Naive B cell (primary cell): Measurements from ENCODE around the gene SPINT1. TPM values are rescaled to one million over a fixed set of nuclear protein-coding genes. Genes with fewer than 3 reads are reported as not detected.
A peak's percentile ranks its signal among the peaks of the same experiment; 100 is the strongest.
"Not testable (repeated sequence)": the region's sequence is repeated elsewhere in the genome, so short reads cannot be mapped to it uniquely, and the experiment has no call there.

ENCODE experiments used
- ATAC-seq, 2 donors: fragments of 150-1000 bp; cut with Tn5 transposase; 2 replicates each; pipeline ENCODE4 v1.10.0; 2021; ENCODE audit warnings: low read depth in 2 of 2, mild to moderate bottlenecking in 2 of 2, moderate library complexity in 2 of 2
- DNase-seq: peaks from one replicate; pipeline ENCODE4 v3.0.0; 2022
- H3K27ac Mint-ChIP-seq, 6 donors: one replicate each; pipeline ENCODE4 v1.8.0; 2020 to 2022; ENCODE audit warnings: mild to moderate bottlenecking in 6 of 6, mixed read lengths in 6 of 6, moderate library complexity in 5 of 6, inconsistent platforms in 2 of 6
- H3K27me3 Mint-ChIP-seq, 3 donors: one replicate each; pipeline ENCODE4 v1.8.0; 2021 to 2022; ENCODE audit warnings: mixed read lengths in 3 of 3, mild to moderate bottlenecking in 1 of 3
- H3K36me3 Mint-ChIP-seq, 2 donors: one replicate each; pipeline ENCODE4 v1.8.0; 2020 to 2022; ENCODE audit warnings: mixed read lengths in 2 of 2, inconsistent platforms in 1 of 2, mild to moderate bottlenecking in 1 of 2
- H3K4me1 Mint-ChIP-seq, 3 donors: one replicate each; pipeline ENCODE4 v1.8.0; 2020 to 2022; ENCODE audit warnings: mixed read lengths in 3 of 3, inconsistent platforms in 1 of 3, mild to moderate bottlenecking in 1 of 3, moderate library complexity in 1 of 3
- H3K4me3 Mint-ChIP-seq, 8 donors: one replicate each; pipeline ENCODE4 v1.8.0; 2020 to 2022; ENCODE audit warnings: mild to moderate bottlenecking in 8 of 8, mixed read lengths in 8 of 8, moderate library complexity in 8 of 8, inconsistent platforms in 2 of 8
- H3K9me3 Mint-ChIP-seq, 7 donors: one replicate each; pipeline ENCODE4 v1.8.0; 2020 to 2022; ENCODE audit warnings: mixed read lengths in 7 of 7, mild to moderate bottlenecking in 5 of 7, inconsistent platforms in 2 of 7, moderate library complexity in 1 of 7
- polyA plus RNA-seq, 6 donors: library from polyadenylated mRNA; unstranded; fragments of 300-500 nt; fragmentation: Illumina TruSeq; gene quantifications; one replicate each; pipeline ENCODE4 v1.2.3, GENCODE V29; 2021; ENCODE audit warnings: low read depth in 6 of 6

SPINT1 gene
- polyA plus RNA-seq, 6 donors from 2014 or later, result 3.8 to 7.0 (median 5.4) TPM

DNA sequence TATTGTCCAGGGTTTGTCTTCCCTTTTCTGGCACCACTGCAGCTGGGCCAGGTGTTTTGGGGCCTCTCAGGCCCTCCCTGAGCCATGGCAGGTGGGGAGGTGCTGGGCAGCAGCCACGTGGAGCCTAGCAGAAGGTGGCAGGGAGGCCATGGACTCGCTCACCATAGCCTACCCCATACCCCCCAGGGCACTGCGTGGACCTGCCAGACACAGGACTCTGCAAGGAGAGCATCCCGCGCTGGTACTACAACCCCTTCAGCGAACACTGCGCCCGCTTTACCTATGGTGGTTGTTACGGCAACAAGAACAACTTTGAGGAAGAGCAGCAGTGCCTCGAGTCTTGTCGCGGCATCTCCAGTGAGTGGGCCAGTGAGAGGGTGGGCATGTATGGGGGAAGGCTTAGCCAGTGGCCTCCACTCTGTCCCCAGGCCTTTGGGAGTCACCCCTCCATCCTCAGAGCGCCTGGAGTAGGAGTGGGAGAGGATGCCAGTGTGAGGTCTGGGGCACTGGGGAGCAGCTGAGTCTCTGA lies 11.9 kb downstream of the SPINT1 start:
- no peak overlapping the region for H3K4me3 Mint-ChIP-seq
- no peak for ATAC-seq
- H3K27ac Mint-ChIP-seq, result no peak overlapping the region
- DNase-seq, result no peak
- H3K9me3 Mint-ChIP-seq, result no peaks in the 10 kb centered on the region
- H3K4me1 Mint-ChIP-seq, result peaks cover 11 to 17% (median 15%) of the 10 kb centered on the region in 3 donors
- H3K36me3 Mint-ChIP-seq, result peaks cover 4 to 7% of the 10 kb centered on the region in 2 donors
- no peaks in the 10 kb centered on the region for H3K27me3 Mint-ChIP-seq

DNA sequence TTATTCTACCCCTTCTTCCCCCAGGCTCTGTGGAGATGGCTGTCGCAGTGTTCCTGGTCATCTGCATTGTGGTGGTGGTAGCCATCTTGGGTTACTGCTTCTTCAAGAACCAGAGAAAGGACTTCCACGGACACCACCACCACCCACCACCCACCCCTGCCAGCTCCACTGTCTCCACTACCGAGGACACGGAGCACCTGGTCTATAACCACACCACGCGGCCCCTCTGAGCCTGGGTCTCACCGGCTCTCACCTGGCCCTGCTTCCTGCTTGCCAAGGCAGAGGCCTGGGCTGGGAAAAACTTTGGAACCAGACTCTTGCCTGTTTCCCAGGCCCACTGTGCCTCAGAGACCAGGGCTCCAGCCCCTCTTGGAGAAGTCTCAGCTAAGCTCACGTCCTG lies 12.9 kb downstream of the SPINT1 start:
- Mint-ChIP-seq H3K27ac (no peak overlapping the region), H3K4me3 (no peak overlapping the region), H3K27me3 (no peaks in the 10 kb centered on the region), H3K36me3 (peaks cover under 1 to 4% of the 10 kb centered on the region in 2 donors), H3K9me3 (no peaks in the 10 kb centered on the region), H3K4me1 (peaks cover 11 to 17% (median 12%) of the 10 kb centered on the region in 3 donors)
- ATAC-seq (no peak), DNase-seq (no peak)

DNA sequence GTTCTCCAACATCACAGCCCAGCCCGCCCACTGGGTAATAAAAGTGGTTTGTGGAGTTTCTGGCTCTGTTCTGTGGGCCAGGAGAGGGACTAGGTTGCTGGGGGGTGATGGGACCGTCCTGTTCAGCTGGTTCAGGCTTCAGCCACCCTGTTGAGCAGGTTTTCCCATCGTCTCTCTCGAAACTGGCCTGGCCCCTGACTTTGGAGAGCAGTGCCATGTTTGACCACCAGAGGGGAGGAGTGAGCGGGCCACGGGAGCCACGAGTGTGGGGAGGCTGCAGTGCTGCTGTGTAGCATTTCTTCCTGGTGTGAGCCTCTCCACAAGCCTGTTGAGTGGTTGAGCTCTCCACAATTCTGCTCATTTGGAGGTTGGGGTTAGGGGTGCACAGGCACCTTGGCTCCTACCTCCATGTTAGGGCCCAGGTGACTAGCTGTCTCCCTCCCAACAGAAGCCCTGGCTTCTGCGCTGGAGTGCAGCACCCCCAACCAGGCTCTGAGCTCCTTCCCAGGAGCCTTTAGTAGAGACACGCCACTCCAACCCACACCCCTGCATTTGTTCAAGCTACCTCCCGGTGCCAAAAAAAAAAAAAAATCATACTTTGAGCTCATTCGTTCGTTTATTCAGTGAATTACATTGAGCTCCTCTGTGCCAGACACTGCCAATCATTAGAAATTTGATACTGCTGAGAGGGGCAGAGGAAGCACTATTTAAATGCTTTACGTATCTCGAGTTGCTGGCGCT lies 13.9 kb downstream of the SPINT1 start:
- H3K27me3 Mint-ChIP-seq, result no peaks in the 10 kb centered on the region
- H3K4me3 Mint-ChIP-seq, result peak overlapping the region in 1 of 8 donors; percentile 11
- ATAC-seq, result peak; percentile 84 to 87
- H3K4me1 Mint-ChIP-seq, result peaks cover 8 to 17% (median 11%) of the 10 kb centered on the region in 3 donors
- H3K9me3 Mint-ChIP-seq, result no peaks in the 10 kb centered on the region
- H3K27ac Mint-ChIP-seq, result peak overlapping the region in 3 of 6 donors; percentile 13 to 70 (median 52)
- H3K36me3 Mint-ChIP-seq, result peaks cover 0 to 4% of the 10 kb centered on the region in 2 donors
- DNase-seq, result peak; percentile 70

DNA sequence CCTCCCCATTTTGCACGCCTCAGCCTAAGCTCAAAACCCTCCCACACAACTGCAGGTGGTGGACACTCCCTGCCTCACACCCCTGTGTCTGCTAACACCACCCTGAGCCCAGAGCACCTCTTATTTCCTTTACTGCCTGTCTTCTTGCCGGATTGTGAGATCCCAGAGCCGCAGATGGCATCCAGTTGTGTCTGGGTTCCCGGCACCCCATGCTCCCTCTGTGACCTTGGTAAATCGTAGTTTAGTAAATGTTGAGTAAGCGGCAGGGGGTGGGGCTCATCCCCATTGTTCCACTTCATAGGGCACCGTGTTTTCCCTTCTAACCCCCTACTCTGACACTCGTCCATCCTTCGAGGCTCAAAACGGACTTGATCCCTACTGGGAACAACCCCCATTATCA lies 14.9 kb downstream of the SPINT1 start:
- no peaks in the 10 kb centered on the region for H3K9me3 Mint-ChIP-seq
- no peak for ATAC-seq
- H3K27ac Mint-ChIP-seq, result no peak overlapping the region

DNA sequence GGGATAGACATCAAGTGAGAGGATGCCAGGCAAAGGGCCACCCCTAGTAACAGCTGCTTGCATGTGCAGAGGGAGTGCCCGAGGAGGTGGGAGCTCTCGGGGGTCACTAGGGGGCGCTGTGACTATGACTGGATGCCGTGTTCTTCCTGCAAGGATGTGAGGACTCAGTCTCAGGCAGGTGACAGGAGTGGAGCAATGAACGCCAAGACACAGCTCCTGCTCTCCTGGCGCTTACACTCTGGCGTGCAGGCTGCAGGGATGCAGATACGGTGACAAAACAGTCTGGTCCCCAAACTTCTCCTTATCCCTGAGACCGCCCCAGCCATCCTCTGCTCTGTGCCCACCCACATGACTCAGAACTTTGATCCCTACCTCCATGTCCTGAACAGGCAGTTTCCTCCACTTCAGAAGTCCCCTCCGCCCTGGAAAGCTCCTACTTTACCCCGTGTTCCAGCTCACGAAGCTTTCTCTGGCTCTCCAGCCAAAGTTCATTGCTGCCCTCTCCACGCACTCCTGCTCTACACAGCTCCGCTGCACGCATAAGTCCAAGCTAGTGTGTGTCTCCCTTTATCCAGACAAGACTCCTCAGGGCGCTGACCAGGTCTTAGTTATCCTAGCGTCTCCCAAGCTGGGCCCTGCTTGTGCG lies 15.5 kb downstream of the SPINT1 start:
- no peak overlapping the region for H3K4me3 Mint-ChIP-seq
- DNase-seq (peak; percentile 69), ATAC-seq (peak; percentile 79 to 83)
- no peaks in the 10 kb centered on the region for H3K9me3 Mint-ChIP-seq
- peak overlapping the region in 1 of 6 donors; percentile 37 for H3K27ac Mint-ChIP-seq
- H3K27me3 Mint-ChIP-seq, result peaks cover 0 to 6% (median 5%) of the 10 kb centered on the region in 3 donors
- peaks cover 0 to 4% of the 10 kb centered on the region in 2 donors for H3K36me3 Mint-ChIP-seq
- peaks cover 8 to 17% (median 11%) of the 10 kb centered on the region in 3 donors for H3K4me1 Mint-ChIP-seq

More for the DNA sequence above, 14.9 kb downstream of the SPINT1 start:
- no peak for DNase-seq
- Mint-ChIP-seq H3K4me1 (peaks cover 8 to 17% (median 11%) of the 10 kb centered on the region in 3 donors), H3K36me3 (peaks cover 0 to 4% of the 10 kb centered on the region in 2 donors), H3K27me3 (peaks cover 0 to under 1% (median 0%) of the 10 kb centered on the region in 3 donors), H3K4me3 (peak overlapping the region in 2 of 8 donors; percentile 34 to 66)

DNA sequence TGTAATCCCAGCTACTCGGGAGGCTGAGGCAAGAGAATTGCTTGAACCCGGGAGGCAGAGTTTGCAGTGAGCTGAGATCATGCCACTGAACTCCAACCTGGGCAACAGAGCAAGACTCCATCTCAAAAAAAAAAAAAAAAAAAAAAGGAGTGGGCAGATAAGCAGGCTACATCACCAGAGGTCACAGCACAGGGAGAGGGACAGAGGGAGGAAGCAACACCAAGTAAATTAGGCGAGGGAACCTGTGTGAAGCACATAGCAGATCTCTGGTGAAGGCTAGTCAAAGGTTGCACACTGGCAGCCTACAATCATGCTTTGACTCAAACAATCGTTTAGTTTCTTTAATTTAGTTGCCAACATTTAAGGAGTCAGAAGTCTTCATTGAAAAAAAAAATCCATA lies 17.3 kb downstream of the SPINT1 start:
- not testable (repeated sequence) for H3K9me3 Mint-ChIP-seq, H3K4me3 Mint-ChIP-seq, H3K27ac Mint-ChIP-seq, DNase-seq, H3K36me3 Mint-ChIP-seq, ATAC-seq
- H3K27me3 Mint-ChIP-seq, result peaks cover 2 to 12% (median 7%) of the 10 kb centered on the region in 3 donors
- H3K4me1 Mint-ChIP-seq, result peaks cover 8 to 17% (median 11%) of the 10 kb centered on the region in 3 donors

DNA sequence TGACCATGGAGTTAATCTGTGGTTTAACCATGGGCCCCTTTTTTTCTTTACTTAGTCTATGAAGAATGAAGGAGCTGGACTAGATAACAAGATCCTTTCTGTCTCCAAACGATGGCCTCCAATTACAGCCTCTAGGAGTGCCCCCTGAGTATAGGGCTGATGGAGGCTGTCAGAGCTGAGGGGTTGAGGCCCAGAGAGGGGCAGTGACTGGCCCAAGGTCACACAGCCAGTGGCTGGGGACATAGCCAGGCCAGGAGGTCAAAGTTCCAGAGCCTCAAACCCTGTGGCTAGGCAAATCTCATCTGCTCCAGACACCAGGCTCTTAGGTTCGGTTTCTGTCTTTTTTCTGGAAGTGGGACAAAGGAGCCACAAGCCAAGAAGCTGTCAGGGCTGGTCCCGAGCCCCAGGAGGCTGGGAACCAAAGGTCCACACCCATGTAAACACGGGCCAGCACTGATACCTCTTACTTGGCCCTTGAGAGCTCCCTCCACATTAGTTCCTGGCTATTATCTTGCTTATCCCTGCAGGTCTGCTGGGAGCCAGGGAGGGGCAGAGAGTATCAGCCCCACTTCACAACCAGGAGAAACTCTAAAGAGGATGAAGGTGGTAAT lies 19.9 kb downstream of the SPINT1 start:
- peaks cover 5 to 8% (median 8%) of the 10 kb centered on the region in 3 donors for H3K4me1 Mint-ChIP-seq
- ATAC-seq (no peak), DNase-seq (no peak)
- no peaks in the 10 kb centered on the region for H3K36me3 Mint-ChIP-seq
- H3K9me3 Mint-ChIP-seq, result no peaks in the 10 kb centered on the region
- peaks cover 3 to 14% (median 7%) of the 10 kb centered on the region in 3 donors for H3K27me3 Mint-ChIP-seq
- H3K4me3 Mint-ChIP-seq, result no peak overlapping the region
- no peak overlapping the region for H3K27ac Mint-ChIP-seq

DNA sequence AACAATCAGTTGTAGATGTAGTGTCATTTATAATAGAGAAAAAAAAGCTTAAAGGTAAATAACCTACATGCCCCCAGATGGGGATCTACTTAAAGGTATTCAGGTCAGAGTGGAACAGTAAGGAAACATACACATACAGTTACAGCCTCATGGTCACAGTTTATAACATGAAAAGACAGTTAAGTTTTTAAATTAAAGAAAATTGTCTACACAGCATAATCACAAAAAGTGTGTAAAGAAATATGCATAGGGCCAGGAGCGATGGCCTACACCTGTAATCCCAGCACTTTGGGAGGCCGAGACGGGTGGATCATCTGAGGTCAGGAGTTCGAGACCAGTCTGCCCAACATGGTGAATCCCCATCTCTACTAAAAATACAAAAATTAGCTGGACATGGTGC lies 23.4 kb downstream of the SPINT1 start:
- ATAC-seq (no peak), DNase-seq (no peak)
- Mint-ChIP-seq H3K4me3 (no peak overlapping the region), H3K27me3 (peaks cover 3 to 14% (median 7%) of the 10 kb centered on the region in 3 donors), H3K36me3 (no peaks in the 10 kb centered on the region), H3K27ac (no peak overlapping the region), H3K4me1 (peaks cover under 1 to 6% (median 2%) of the 10 kb centered on the region in 3 donors), H3K9me3 (no peaks in the 10 kb centered on the region)

DNA sequence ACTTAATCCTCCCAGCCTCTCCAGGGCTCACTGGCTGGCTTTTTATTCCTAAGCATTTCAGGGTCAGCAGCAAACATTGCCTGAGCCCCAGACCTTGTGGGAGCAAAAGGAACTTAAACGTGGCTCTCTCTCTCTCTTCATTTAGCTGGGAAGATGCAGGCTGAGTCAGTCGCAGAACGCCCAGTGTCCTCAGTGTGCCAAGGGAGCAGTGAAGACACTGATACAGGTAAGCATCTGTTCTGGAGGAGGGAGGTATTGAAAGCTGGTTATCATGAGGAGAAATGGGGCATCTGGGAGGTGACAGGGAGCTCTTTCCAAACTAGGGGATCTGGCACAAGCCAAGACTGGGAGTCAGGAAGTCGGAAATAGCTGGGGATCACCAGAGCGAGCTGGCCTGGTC lies 25.8 kb downstream of the SPINT1 start:
- Mint-ChIP-seq H3K36me3 (no peaks in the 10 kb centered on the region), H3K4me1 (peaks cover 14 to 17% (median 15%) of the 10 kb centered on the region in 3 donors), H3K27me3 (peaks cover 0 to 11% (median 9%) of the 10 kb centered on the region in 3 donors), H3K4me3 (peak overlapping the region in 2 of 8 donors; percentile 30 to 37), H3K27ac (peak overlapping the region in 1 of 6 donors; percentile 41), H3K9me3 (no peaks in the 10 kb centered on the region)
- DNase-seq (no peak), ATAC-seq (no peak)

DNA sequence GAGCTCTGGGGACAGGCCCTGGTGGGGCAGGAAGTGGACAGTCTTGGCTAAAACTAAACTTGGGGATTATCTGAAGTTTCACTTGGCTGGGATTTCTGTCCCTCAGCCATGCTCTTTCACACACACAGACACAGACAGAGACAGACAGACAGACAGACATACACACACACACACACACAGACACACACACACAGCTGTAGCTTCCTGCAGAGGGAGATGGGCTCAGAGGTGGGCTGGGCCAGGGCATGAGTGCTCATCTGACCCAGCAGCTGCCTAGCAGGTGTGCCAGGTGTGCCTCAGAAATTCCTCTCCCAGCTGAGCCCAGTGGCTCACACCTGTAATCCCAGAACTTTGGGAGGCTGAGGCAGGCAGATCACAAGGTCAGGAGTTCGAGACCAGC lies 26.9 kb downstream of the SPINT1 start:
- H3K4me1 Mint-ChIP-seq, result peaks cover 15 to 17% (median 16%) of the 10 kb centered on the region in 3 donors
- DNase-seq, result no peak
- H3K4me3 Mint-ChIP-seq, result peak overlapping the region in 2 of 8 donors; percentile 6 to 34
- H3K27ac Mint-ChIP-seq, result peak overlapping the region in 1 of 6 donors; percentile 52
- no peaks in the 10 kb centered on the region for H3K9me3 Mint-ChIP-seq
- H3K27me3 Mint-ChIP-seq, result peaks cover 0 to 11% (median 9%) of the 10 kb centered on the region in 3 donors
- ATAC-seq, result no peak
- no peaks in the 10 kb centered on the region for H3K36me3 Mint-ChIP-seq

DNA sequence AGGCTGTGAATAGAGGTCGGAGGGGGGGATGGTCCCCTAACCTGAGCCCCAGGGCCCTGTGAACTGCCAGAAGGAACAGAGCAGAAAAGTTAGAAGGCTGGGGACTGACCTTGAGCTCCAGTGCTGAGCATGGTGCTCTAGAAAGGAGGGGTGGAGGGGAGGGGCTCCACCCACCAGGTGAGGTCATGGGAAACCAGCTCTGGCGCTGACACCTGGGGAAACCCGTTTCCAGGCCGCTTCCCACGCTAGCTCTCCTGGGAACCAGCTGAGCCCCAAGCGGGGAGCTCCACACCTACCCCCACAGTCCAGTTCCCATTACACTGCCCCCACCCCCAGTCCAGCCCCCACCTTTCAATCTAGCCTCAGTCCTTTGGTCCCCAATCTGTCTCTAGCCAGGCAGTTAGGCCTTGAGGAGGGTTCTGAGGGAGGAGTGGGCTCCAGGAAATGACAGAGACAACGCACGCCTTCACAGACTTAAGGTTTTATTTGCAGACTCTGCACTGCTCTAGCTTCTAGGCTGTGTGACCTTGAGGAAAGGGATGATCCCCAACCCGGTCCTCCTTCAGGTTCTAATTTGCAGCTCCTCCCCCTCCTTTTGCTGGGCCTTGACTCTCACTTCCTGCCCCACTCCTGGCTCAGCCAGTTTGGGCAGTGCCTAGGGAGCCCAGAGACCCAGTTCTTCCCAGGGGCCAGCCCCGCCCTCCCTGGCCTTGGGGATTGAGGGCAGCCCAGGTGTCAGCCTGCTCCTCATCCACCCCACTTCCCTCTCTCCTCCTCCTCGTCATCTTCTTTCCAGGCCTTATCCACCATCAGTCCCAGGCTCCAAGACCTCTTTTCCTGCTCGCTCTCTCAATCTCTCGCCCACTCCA lies 28.1 kb downstream of the SPINT1 start:
- Mint-ChIP-seq H3K4me3 (peak overlapping the region in 6 of 8 donors; percentile 35 to 80 (median 66)), H3K27me3 (peaks cover 0 to 7% (median 5%) of the 10 kb centered on the region in 3 donors), H3K9me3 (no peaks in the 10 kb centered on the region), H3K4me1 (peaks cover 15 to 17% (median 16%) of the 10 kb centered on the region in 3 donors), H3K27ac (no peak overlapping the region), H3K36me3 (no peaks in the 10 kb centered on the region)
- DNase-seq, result no peak
- no peak for ATAC-seq

DNA sequence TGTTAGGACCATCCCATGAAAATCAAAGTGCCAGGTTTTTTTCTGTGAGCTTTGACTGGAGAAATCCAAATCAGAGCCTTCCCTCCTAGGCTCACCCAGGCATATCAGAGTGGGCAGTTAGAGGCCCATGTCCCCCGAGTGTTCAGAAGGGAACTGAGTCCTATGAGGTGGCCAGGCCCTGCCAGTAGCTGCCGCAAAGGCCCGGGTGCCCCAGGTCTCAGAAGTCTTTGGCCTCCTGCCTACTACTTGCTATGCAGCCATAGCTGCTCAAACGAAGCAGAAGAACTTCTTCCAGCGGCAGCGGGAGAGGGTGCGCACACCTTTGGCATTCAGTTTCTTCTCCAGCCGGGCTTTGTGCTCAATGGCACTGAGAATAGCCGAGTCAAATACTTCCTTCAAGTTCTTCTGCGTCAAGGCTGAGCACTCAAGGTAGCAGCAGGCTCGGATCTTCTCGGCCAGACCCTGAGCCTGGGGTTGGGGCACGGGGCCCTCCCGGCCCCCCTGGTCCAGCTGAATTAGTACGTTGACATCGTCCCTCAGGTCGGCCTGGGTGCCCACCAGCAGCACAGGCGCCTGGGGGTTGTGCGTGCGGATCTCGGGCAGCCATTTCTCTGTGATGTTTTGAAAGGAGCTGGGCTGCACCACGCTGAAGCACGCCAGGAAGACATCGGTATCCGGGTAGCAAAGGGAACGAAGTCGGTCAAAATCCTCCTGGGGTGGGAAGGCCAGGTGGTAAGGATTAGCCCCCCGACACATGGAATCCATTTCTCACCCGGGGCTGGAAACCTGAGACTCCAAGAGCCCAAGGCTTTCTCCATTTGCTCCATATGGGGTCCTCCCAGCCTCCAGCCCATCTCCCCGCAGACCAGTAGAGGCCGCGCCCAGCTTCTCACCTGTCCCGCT lies 29.2 kb downstream of the SPINT1 start:
- peaks cover 15 to 17% (median 16%) of the 10 kb centered on the region in 3 donors for H3K4me1 Mint-ChIP-seq
- no peak for ATAC-seq
- H3K36me3 Mint-ChIP-seq, result no peaks in the 10 kb centered on the region
- H3K27me3 Mint-ChIP-seq, result peaks cover 0 to 7% (median 5%) of the 10 kb centered on the region in 3 donors
- H3K9me3 Mint-ChIP-seq, result no peaks in the 10 kb centered on the region
- no peak overlapping the region for H3K27ac Mint-ChIP-seq
- peak overlapping the region; percentile 71 to 91 (median 86) for H3K4me3 Mint-ChIP-seq
- DNase-seq, result no peak
